WTC11 (cell line): ENCODE data around the gene HOXC11. TPM values are rescaled to one million over a fixed set of nuclear protein-coding genes. Genes with fewer than 3 reads are reported as not detected.

ENCODE experiments used
- ATAC-seq: fragments of 200-7000 bp; cut with Tn5 transposase; 2 replicates; pipeline ENCODE4 v1.10.0; 2021; ENCODE audit warnings: mild to moderate bottlenecking, moderate library complexity
- CTCF ChIA-PET: fragments of 300-600 bp; sonication (Branson Sonifier 250); formaldehyde crosslinking; loops from one replicate; lab custom pipeline; 2021; ENCODE audit warnings: antibody characterized with exemption; lab: Charles Lee
- POLR2A ChIA-PET: fragments of 350-600 bp; sonication (Branson Sonifier 250); formaldehyde crosslinking; loops from one replicate; lab custom pipeline; 2021; ENCODE audit warnings: antibody characterized with exemption; lab: Charles Lee
- DNase-seq: peaks from one replicate; pipeline ENCODE4 v3.0.0; 2021; ENCODE audit warnings: low spot score
- H3K27ac Mint-ChIP-seq: 2 replicates; pipeline ENCODE4 v1.8.0; 2021; ENCODE audit warnings: mixed read lengths
- H3K27me3 Mint-ChIP-seq: 2 replicates; pipeline ENCODE4 v1.8.0; 2021; ENCODE audit warnings: low read depth, mild to moderate bottlenecking, moderate library complexity, mixed read lengths
- H3K36me3 Mint-ChIP-seq: 2 replicates; pipeline ENCODE4 v1.8.0; 2021; ENCODE audit warnings: mixed read lengths
- H3K4me1 Mint-ChIP-seq: 2 replicates; pipeline ENCODE4 v1.8.0; 2022; ENCODE audit warnings: mixed read lengths
- H3K4me3 Mint-ChIP-seq: 2 replicates; pipeline ENCODE4 v1.8.0; 2021; ENCODE audit warnings: mild to moderate bottlenecking, moderate library complexity, mixed read lengths
- H3K9me3 Mint-ChIP-seq: 2 replicates; pipeline ENCODE4 v1.8.0; 2021; ENCODE audit warnings: mixed read lengths
- ATF1 ChIP-seq: sonication (generic); formaldehyde crosslinking; IDR thresholded peaks from 2 replicates; pipeline ENCODE4 v1.8.1; 2023; ENCODE audit warnings: mild to moderate bottlenecking, moderate library complexity, missing genetic modification reagents
- ATF2 ChIP-seq: sonication (generic); formaldehyde crosslinking; IDR thresholded peaks from 2 replicates; pipeline ENCODE4 v1.8.1; 2022; ENCODE audit warnings: low read depth, missing genetic modification reagents, borderline replicate concordance
- CBFB ChIP-seq: sonication (generic); formaldehyde crosslinking; IDR thresholded peaks from 2 replicates; pipeline ENCODE4 v1.8.1; 2022; ENCODE audit warnings: mild to moderate bottlenecking, low read depth, missing genetic modification reagents
- E2F1 ChIP-seq: sonication (generic); formaldehyde crosslinking; IDR thresholded peaks from 2 replicates; pipeline ENCODE4 v1.8.0; 2022; ENCODE audit warnings: mild to moderate bottlenecking, missing genetic modification reagents
- ERG ChIP-seq: fragments of 250-450 bp; sonication (Bioruptor Pico); IDR thresholded peaks from 2 replicates; pipeline ENCODE4 v1.8.0; 2021; ENCODE audit warnings: mild to moderate bottlenecking
- FOXP1 ChIP-seq: sonication (generic); formaldehyde crosslinking; IDR thresholded peaks from 2 replicates; pipeline ENCODE4 v1.8.0; 2022; ENCODE audit warnings: missing genetic modification reagents, mild to moderate bottlenecking, moderate library complexity, borderline replicate concordance
- FOXP4 ChIP-seq: sonication (generic); formaldehyde crosslinking; IDR thresholded peaks from 2 replicates; pipeline ENCODE4 v1.8.0; 2022; ENCODE audit warnings: mild to moderate bottlenecking, missing genetic modification reagents
- GTF2I ChIP-seq: fragments of 250-450 bp; sonication (Bioruptor Pico); conservative IDR thresholded peaks from 2 replicates; pipeline ENCODE4 v1.4.0; 2021; ENCODE audit warnings: mild to moderate bottlenecking
- HMGXB4 ChIP-seq: sonication (generic); formaldehyde crosslinking; IDR thresholded peaks from 2 replicates; pipeline ENCODE4 v1.8.1; 2023; ENCODE audit warnings: mild to moderate bottlenecking, moderate library complexity, missing genetic modification reagents
- NR2C2 ChIP-seq: sonication (generic); formaldehyde crosslinking; IDR thresholded peaks from 2 replicates; pipeline ENCODE4 v1.8.0; 2022; ENCODE audit warnings: mild to moderate bottlenecking, missing genetic modification reagents
- PRDM15 ChIP-seq: sonication (generic); formaldehyde crosslinking; IDR thresholded peaks from 2 replicates; pipeline ENCODE4 v1.8.0; 2022; ENCODE audit warnings: missing genetic modification reagents
- RORB ChIP-seq: fragments of 250-450 bp; sonication (Bioruptor Pico); IDR thresholded peaks from 2 replicates; pipeline ENCODE4 v1.9.0; 2021; ENCODE audit warnings: mild to moderate bottlenecking
- ZMAT4 ChIP-seq: fragments of 250-450 bp; sonication (Bioruptor Pico); IDR thresholded peaks from 2 replicates; pipeline ENCODE4 v1.9.0; 2021; ENCODE audit warnings: mild to moderate bottlenecking
- ZNF317 ChIP-seq: sonication (generic); formaldehyde crosslinking; IDR thresholded peaks from 2 replicates; pipeline ENCODE4 v1.8.1; 2023; ENCODE audit warnings: low read depth, mild to moderate bottlenecking, moderate library complexity, missing genetic modification reagents, borderline replicate concordance
- ZNF416 ChIP-seq: fragments of 250-450 bp; sonication (Bioruptor Pico); IDR thresholded peaks from 2 replicates; pipeline ENCODE4 v1.9.0; 2021; ENCODE audit warnings: mild to moderate bottlenecking, inconsistent platforms
- total RNA-seq: library from RNA; stranded (reverse); gene quantifications from 3 replicates; pipeline ENCODE4 v1.2.3, GENCODE V29; 2021

HOXC11 gene
- total RNA-seq, 1 experiment from 2014 or later: not detected

- TF ChIP-seq PRDM15 (CRISPR knock-in tag) (no peak), RORB (CRISPR knock-in tag) (no peak)
- TF ChIP-seq, all 79 proteins: peak for 0
Observed at GRCh38 chr12:53966085-53966384, 6.9 kb upstream of the HOXC11 start (continued).

GRCh38 chr12:53966385-53967133, 6.4 kb upstream of the HOXC11 start:
- ChIA-PET POLR2A (no interaction called here), CTCF (interaction anchor here (0.8 to 1.1 kb wide), 3 partner anchors 11 to 358 kb away, joined by 3 read pairs; partner anchors contain the start of gene COPZ1)
- TF ChIP-seq E2F1: no peak
- no peak for TF ChIP-seq ZNF416 (CRISPR knock-in tag)
- TF ChIP-seq GTF2I (CRISPR knock-in tag): no peak
- TF ChIP-seq ATF1: no peak
- no peak for TF ChIP-seq ATF2
- no peak for TF ChIP-seq FOXP1 (CRISPR knock-in tag)
- no peak for TF ChIP-seq FOXP4 (CRISPR knock-in tag)
- no peak for TF ChIP-seq HMGXB4 (CRISPR knock-in tag)
- TF ChIP-seq CBFB: no peak
- TF ChIP-seq NR2C2 (CRISPR knock-in tag): no peak
- TF ChIP-seq, all 79 proteins: peak for 0
- Mint-ChIP-seq H3K4me3 (peak overlapping the region; percentile 33; the same call in 1 of the 2 replicates), H3K27me3 (peaks cover 100% of the 10 kb centered on the region), H3K4me1 (peaks cover 18% of the 10 kb centered on the region), H3K9me3 (no peaks in the 10 kb centered on the region), H3K36me3 (no peaks in the 10 kb centered on the region), H3K27ac (no peak overlapping the region)
- no peak; the same call in 1 of the 2 replicates for ATAC-seq
- DNase-seq: no peak

- TF ChIP-seq ZMAT4 (CRISPR knock-in tag) (no peak), ERG (no peak), ZNF317 (CRISPR knock-in tag) (no peak)
- Mint-ChIP-seq H3K27me3 (peaks cover 100% of the 10 kb centered on the region), H3K4me1 (peaks cover 18% of the 10 kb centered on the region), H3K27ac (no peak overlapping the region), H3K9me3 (no peaks in the 10 kb centered on the region), H3K4me3 (no peak overlapping the region), H3K36me3 (no peaks in the 10 kb centered on the region)
- ChIA-PET POLR2A (no interaction called here), CTCF (interaction anchor here (0.9 kb wide), 1 partner anchor 168 kb away, joined by 3 read pairs; no protein-coding TSS in a partner anchor)
- ATAC-seq (no peak), DNase-seq (no peak)
Observed at GRCh38 chr12:53967421-53967925, 5.5 kb upstream of the HOXC11 start.
